K562 (cell line): ENCODE results near the gene MLLT3. TPM values are rescaled to one million over a fixed set of nuclear protein-coding genes. Genes with fewer than 3 reads are reported as not detected.

ENCODE experiments used
- ATAC-seq: fragments of 200-7000 bp; cut with Tn5 transposase; 3 replicates; pipeline ENCODE4 v1.9.1; 2020; ENCODE audit warnings: moderate library complexity
- BruUV-seq: library from RNA; stranded (reverse); fragments of 400-500 nt; replicated peaks from 2 replicates; lab custom pipeline; 2021; lab: Mats Ljungman, UMichigan
- CTCF ChIA-PET: fragments of 300-600 bp; formaldehyde crosslinking; extraction: SDS; loops from one replicate; lab custom pipeline; 2021; ENCODE audit warnings: low intra/inter-chr PET ratio; lab: Yijun Ruan, JAX
- POLR2A ChIA-PET: fragments of 300-600, 350-650 bp; sonication (Branson Sonifier 250); formaldehyde crosslinking; extraction: SDS; loops from one replicate; lab custom pipeline; 2021; ENCODE audit warnings: antibody characterized with exemption, inconsistent platforms; lab: Yijun Ruan, JAX
- DNase-seq, 4 experiments: peaks; one replicate each; pipeline versions ENCODE4 v3.0.0 to v3.0.0-alpha.2; 2011 to 2018; ENCODE audit warnings: low spot score in 3 of 4, mixed read lengths in 3 of 4; ENCODE audit errors: extremely low read depth in 1 of 4
- FAIRE-seq: peaks from 2 replicates; lab custom pipeline; 2011; peaks lifted over from hg19 to GRCh38; lab: Jason Lieb, UNC
- H2AFZ ChIP-seq: 2 replicates; pipeline ENCODE4 v1.6.0; 2011; ENCODE audit warnings: low read depth, low read length, control low read depth, inconsistent platforms
- H3K27ac ChIP-seq: fragments of 200-600 bp; 3 replicates; pipeline ENCODE4 v1.8.0; 2011; ENCODE audit warnings: low read depth, mild to moderate bottlenecking, control low read depth, inconsistent platforms, low read length, moderate library complexity, mixed read lengths; ENCODE audit errors: extremely low read depth
- H3K27me3 ChIP-seq, 2 experiments: fragments of 300-600 bp in 1 of 2; 2 replicates in 1 of 2; 3 replicates in 1 of 2; pipeline versions ENCODE4 v1.6.0 to v1.8.0; 2011; ENCODE audit warnings: inconsistent platforms in 2 of 2, low read length in 2 of 2, mild to moderate bottlenecking in 1 of 2, mixed read lengths in 1 of 2, moderate library complexity in 1 of 2; ENCODE audit not compliant: control insufficient read depth in 2 of 2, insufficient read depth in 2 of 2
- H3K36me3 ChIP-seq: fragments of 300-600 bp; 3 replicates; pipeline ENCODE4 v1.8.0; 2011; ENCODE audit warnings: mild to moderate bottlenecking, low read length, inconsistent platforms; ENCODE audit not compliant: control insufficient read depth, insufficient read depth
- H3K4me1 ChIP-seq, 2 experiments: fragments of 200-600 bp in 1 of 2; replicated peaks in 1 of 2; 2 replicates in 1 of 2; 3 replicates in 1 of 2; pipeline versions ENCODE4 v1.5.1 to v1.8.0; 2011; ENCODE audit warnings: inconsistent platforms in 2 of 2, low read length in 2 of 2, mild to moderate bottlenecking in 1 of 2, mixed read lengths in 1 of 2, moderate library complexity in 1 of 2; ENCODE audit not compliant: control insufficient read depth in 2 of 2, insufficient read depth in 2 of 2
- H3K4me2 ChIP-seq: 2 replicates; pipeline ENCODE4 v1.6.1; 2011; ENCODE audit warnings: low read length, control low read depth, inconsistent platforms, mixed read lengths; ENCODE audit not compliant: insufficient read depth
- H3K4me3 ChIP-seq: fragments of 200-600 bp; sonication (generic), shearing (Covaris generic); 2 replicates; pipeline ENCODE4 v1.5.1; 2016; ENCODE audit warnings: control low read depth, inconsistent platforms
- H3K79me2 ChIP-seq: fragments of 200-600 bp; 3 replicates; pipeline ENCODE4 v1.8.0; 2011; ENCODE audit warnings: low read length, inconsistent platforms; ENCODE audit not compliant: control insufficient read depth, insufficient read depth
- H3K9ac ChIP-seq, 2 experiments: 2 replicates each; pipeline versions ENCODE4 v1.6.0 to v1.6.1; 2011; ENCODE audit warnings: low read depth in 2 of 2, low read length in 2 of 2, control low read depth in 1 of 2, inconsistent platforms in 1 of 2, mild to moderate bottlenecking in 1 of 2, mixed read lengths in 1 of 2; ENCODE audit not compliant: insufficient read depth in 1 of 2
- H3K9me1 ChIP-seq: one replicate; pipeline ENCODE4 v1.6.0; 2011; ENCODE audit warnings: inconsistent platforms, mild to moderate bottlenecking, low read length, moderate library complexity; ENCODE audit not compliant: control insufficient read depth, insufficient read depth
- H3K9me3 ChIP-seq: replicated peaks from 2 replicates; pipeline ENCODE4 v1.5.1; 2011; ENCODE audit warnings: low read depth, low read length, inconsistent platforms; ENCODE audit not compliant: control insufficient read depth, insufficient read depth
- H4K20me1 ChIP-seq: replicated peaks from 2 replicates; pipeline ENCODE4 v1.6.1; 2011; ENCODE audit warnings: low read length, inconsistent platforms, mixed read lengths; ENCODE audit not compliant: control insufficient read depth, insufficient read depth
- BCL6 ChIP-seq: fragments of 250-450 bp; sonication (Bioruptor Pico); IDR thresholded peaks from 2 replicates; pipeline ENCODE4 v1.4.0; 2020
- CCNT2 ChIP-seq: IDR thresholded peaks from 2 replicates; pipeline ENCODE4 v1.6.1; 2011; ENCODE audit warnings: borderline replicate concordance, low read depth, mild to moderate bottlenecking, moderate library complexity, mixed read lengths, low read length; ENCODE audit not compliant: insufficient read length; ENCODE audit errors: extremely low read depth
- MAFK ChIP-seq: IDR thresholded peaks from 2 replicates; pipeline ENCODE4 v1.6.1; 2011; ENCODE audit warnings: low read length, improper control_type of control experiment
- MCM5 ChIP-seq: fragments of 450-650 bp; IDR thresholded peaks from 2 replicates; pipeline ENCODE4 v1.6.1; 2016; ENCODE audit warnings: low read depth
- SAP30 ChIP-seq: fragments of 200-600 bp; sonication (generic); IDR thresholded peaks from 2 replicates; pipeline ENCODE4 v1.6.1; 2012; ENCODE audit warnings: borderline replicate concordance, low read depth, mild to moderate bottlenecking, moderate library complexity, low read length, control low read depth, inconsistent platforms; ENCODE audit not compliant: insufficient read depth, poor library complexity, severe bottlenecking
- SREBF2 ChIP-seq: sonication (generic); formaldehyde crosslinking; IDR thresholded peaks from 2 replicates; pipeline ENCODE4 v1.4.0; 2020; ENCODE audit warnings: mild to moderate bottlenecking, missing genetic modification reagents
- U2AF1 ChIP-seq: fragments of 200-400 bp; formaldehyde crosslinking; optimal IDR thresholded peaks from 2 replicates; pipeline ENCODE3; 2017; ENCODE audit warnings: mild to moderate bottlenecking, low read depth, low read length, moderate library complexity
- ZMIZ1 ChIP-seq, 2 experiments: fragments of 150-350 bp in 1 of 2; IDR thresholded peaks; 2 replicates each; pipeline ENCODE4 v1.6.1; 2012 to 2016; ENCODE audit warnings: low read depth in 2 of 2, low read length in 2 of 2, mild to moderate bottlenecking in 1 of 2, moderate library complexity in 1 of 2
- ZNF699 ChIP-seq: fragments of 250-450 bp; sonication (Bioruptor Pico); IDR thresholded peaks from 2 replicates; pipeline ENCODE4 v1.8.0; 2021; ENCODE audit warnings: mild to moderate bottlenecking, moderate library complexity; ENCODE audit not compliant: insufficient replicate concordance
- ZNF77 ChIP-seq: fragments of 250-450 bp; sonication (Bioruptor Pico); IDR thresholded peaks from 2 replicates; pipeline ENCODE4 v1.5.0; 2020
- WGBS: fragments of 100-300 bp; shearing (Covaris generic); methylation state at CpG from one replicate; pipeline ENCODE4 v1.1.6; 2016; ENCODE audit warnings: low coverage, mixed read lengths; ENCODE audit not compliant: insufficient coverage; ENCODE audit errors: missing lambda C conversion rate; 5-methylcytosine and 5-hydroxymethylcytosine counted together
- in situ Hi-C: fragments of 300-500 bp; cut with MboI; formaldehyde crosslinking; loops from 4 replicates; pipeline ENCODE4 v1.15.0; 2018; ENCODE audit warnings: inconsistent platforms, mixed read lengths
- intact Hi-C: fragments of 100-400 bp; cut with micrococcal nuclease; formaldehyde crosslinking; loops from 2 replicates; pipeline ENCODE4 v1.14.2; 2022
- polyA plus RNA-seq, 8 experiments: library from polyadenylated mRNA; depleted of rRNA in 4 of 8; stranded (reverse) in 5 of 8; unstranded in 3 of 8; fragments of >200 nt; fragmentation: Nextera tagmentation in 2 of 8; fragmentation: Illumina TruSeq in 1 of 8; extraction: Ambion mirVana in 2 of 8; extraction: Trizol in 1 of 8; gene quantifications; 2 replicates each; pipeline versions ENCODE4 v1.2.1 to v1.2.3, GENCODE V29; 2011 to 2014; ENCODE audit warnings: inconsistent platforms in 1 of 8, missing spikeins in 1 of 8
- total RNA-seq, 7 experiments: library from RNA; depleted of rRNA in 6 of 7; stranded (reverse); fragments of >200 nt in 6 of 7; fragmentation: Illumina TruSeq in 2 of 7; extraction: Trizol in 2 of 7; gene quantifications; 2 replicates each; pipeline versions ENCODE4 v1.2.1 to v1.2.3, GENCODE V29; 2011 to 2021; ENCODE audit warnings: low replicate concordance in 1 of 7

Gene MLLT3
- total and polyA plus RNA-seq, 9 of the 15 experiments (the other 6 are each of a cell fraction or from before 2014, with no cell fraction given): 0.07 to 0.42 (median 0.22) TPM; not detected in 4

DNA sequence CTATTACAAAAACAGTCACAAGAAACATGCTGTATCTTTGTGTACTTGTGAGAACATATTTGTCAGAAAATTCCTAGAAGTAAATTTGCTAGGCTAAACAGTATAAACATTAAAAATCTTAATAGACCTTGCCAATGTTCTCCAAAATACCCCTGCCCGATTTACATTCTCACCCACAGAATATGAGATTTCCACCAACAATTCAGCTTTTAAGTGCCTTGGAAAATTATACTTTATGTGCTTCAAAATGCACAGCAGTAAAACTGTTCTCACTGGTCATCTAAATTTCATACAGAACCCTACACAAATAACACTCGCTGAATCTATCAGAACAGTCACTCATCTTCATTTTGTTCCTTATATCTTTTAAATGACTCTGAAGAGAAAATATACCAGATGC, 5.5 kb downstream of the MLLT3 start:
- DNase-seq (no peak), FAIRE-seq (no peak), ATAC-seq (no peak)
- CTCF ChIA-PET: no interaction called here
- Histone ChIP-seq H3K4me3 (no peak overlapping the region), H3K4me2 (no peak overlapping the region), H3K9ac (no peak overlapping the region), H2AFZ (no peak overlapping the region), H3K36me3 (no peaks in the 10 kb centered on the region), H3K27ac (no peak overlapping the region), H3K9me3 (no peaks in the 10 kb centered on the region), H3K79me2 (no peaks in the 10 kb centered on the region), H4K20me1 (no peaks in the 10 kb centered on the region), H3K9me1 (no peaks in the 10 kb centered on the region), H3K27me3 (no peaks in the 10 kb centered on the region), H3K4me1 (no peaks in the 10 kb centered on the region)
- no TSS peak for BruUV-seq
- 0% methylated on average over 2 of the region's 2 CpGs for WGBS
- intact Hi-C loops (no loop called here), in situ Hi-C loops (no loop called here)
- POLR2A ChIA-PET: no interaction called here
- TF ChIP-seq ZNF77 (no peak), SREBF2 (CRISPR knock-in tag) (no peak), U2AF1 (no peak), SAP30 (no peak), ZNF699 (CRISPR knock-in tag) (no peak), MAFK (no peak), MCM5 (no peak), ZMIZ1 (IDR thresholded peaks at IDR 0.05; ENCODE audit: low read depth in 2 of 2, low read length in 2 of 2) (no peak), CCNT2 (no peak), BCL6 (CRISPR knock-in tag) (no peak)
